ENCODE data around the gene SLC1A7. TPM values are rescaled to one million over a fixed set of nuclear protein-coding genes. Genes with fewer than 3 reads are reported as not detected.

Gene SLC1A7
- total RNA-seq, 2 donors from 2014 or later: not detected

DNA sequence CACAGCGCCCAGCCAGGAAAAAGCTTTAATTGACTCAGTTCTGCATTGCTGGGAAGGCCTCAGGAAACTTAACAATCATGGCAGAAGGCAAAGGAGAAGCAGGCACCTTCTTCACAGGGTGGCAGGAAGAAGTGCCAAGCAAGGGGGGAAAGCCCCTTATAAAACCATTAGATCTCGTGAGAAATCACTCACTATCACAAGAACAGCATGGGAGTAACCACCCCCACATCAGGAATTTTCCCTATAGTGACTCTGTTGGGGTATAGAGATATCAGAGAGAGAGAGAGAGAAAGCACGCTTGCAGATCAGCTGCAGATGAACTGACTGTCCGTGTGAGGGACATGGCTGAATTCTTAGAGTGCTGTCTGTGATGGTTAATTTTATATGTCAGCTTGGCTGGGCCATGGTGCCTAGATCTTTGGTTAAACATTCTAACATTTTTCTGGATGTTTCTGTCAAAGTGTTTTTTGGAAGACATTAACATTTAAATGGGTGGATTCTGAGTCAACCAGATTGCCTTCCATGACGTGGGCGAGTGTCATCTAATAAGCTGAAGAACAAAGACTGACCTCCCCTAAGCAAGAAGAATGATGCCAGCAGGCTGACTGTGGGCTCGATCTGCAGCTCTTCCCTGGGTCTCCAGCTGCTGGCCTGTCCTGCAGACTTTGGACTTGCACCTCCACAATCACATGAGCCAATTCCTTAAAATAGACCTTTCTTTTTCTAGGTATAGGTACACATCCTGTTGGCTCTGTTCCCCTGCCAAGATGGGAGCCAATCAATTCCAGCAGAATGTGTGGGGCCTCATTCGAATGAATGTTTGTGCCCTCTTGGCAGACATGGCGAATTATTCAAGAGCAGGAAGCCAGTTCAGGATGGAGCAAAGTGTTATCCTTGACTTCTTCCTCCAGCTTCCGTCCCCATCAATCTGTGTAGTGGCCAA, 32.8 kb upstream of the SLC1A7 start:
- no peak for ATAC-seq (replicated peaks in 1 of 2)
- Mint-ChIP-seq H3K4me1 (ENCODE audit: low read depth) (peaks cover 5% of the 10 kb centered on the region), H3K4me3 (no peak overlapping the region), H3K27ac (no peak overlapping the region), H3K9me3 (no peaks in the 10 kb centered on the region), H3K36me3 (ENCODE audit: insufficient read depth in 2 of 2) (no peaks in the 10 kb centered on the region), H3K27me3 (ENCODE audit: low read depth) (peaks cover 40% of the 10 kb centered on the region)
- no peak for DNase-seq

- peak overlapping the region; percentile 21 for H3K27ac Mint-ChIP-seq
- peaks cover 37% of the 10 kb centered on the region for H3K27me3 Mint-ChIP-seq (ENCODE audit: low read depth)
- H3K4me3 Mint-ChIP-seq: no peak overlapping the region
- DNase-seq (no peak), ATAC-seq (replicated peaks in 1 of 2) (peak in 1 of 2 donors; percentile 49)
- peaks cover 5% of the 10 kb centered on the region for H3K4me1 Mint-ChIP-seq (ENCODE audit: low read depth)
- H3K36me3 Mint-ChIP-seq (ENCODE audit: insufficient read depth in 2 of 2): no peaks in the 10 kb centered on the region
- H3K9me3 Mint-ChIP-seq: no peaks in the 10 kb centered on the region
Observed at GRCh38 chr1:53172426-53173128, 30.1 kb upstream of the SLC1A7 start.

DNA sequence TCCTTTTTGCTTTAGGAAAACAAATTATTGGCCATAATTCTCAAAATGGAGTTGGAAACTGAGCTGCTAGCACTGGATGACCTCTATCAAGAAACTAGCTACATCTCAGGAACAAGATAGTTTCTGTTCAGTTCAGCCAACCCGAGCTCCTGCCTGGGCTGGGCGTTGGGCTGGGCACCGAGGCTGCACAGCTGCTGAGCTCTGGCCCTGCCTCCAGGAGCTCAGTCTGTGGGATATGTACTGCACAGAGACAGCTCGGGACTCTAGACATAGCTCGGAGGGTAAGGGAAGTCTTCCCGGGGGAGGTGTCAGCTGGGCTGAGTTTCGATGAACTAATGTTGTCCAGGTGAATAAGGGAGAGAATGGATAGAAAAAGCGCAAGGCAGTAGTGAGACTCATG, 24.5 kb upstream of the SLC1A7 start:
- ATAC-seq (replicated peaks in 1 of 2) (no peak), DNase-seq (no peak)
- Mint-ChIP-seq H3K4me3 (no peak overlapping the region), H3K36me3 (ENCODE audit: insufficient read depth in 2 of 2) (no peaks in the 10 kb centered on the region), H3K4me1 (ENCODE audit: low read depth) (no peaks in the 10 kb centered on the region), H3K9me3 (no peaks in the 10 kb centered on the region), H3K27me3 (ENCODE audit: low read depth) (peaks cover 2% of the 10 kb centered on the region), H3K27ac (no peak overlapping the region)

GRCh38 chr1:53166366-53166765, 23.9 kb upstream of the SLC1A7 start:
- Mint-ChIP-seq H3K27me3 (ENCODE audit: low read depth) (no peaks in the 10 kb centered on the region), H3K9me3 (no peaks in the 10 kb centered on the region), H3K4me3 (no peak overlapping the region), H3K36me3 (ENCODE audit: insufficient read depth in 2 of 2) (no peaks in the 10 kb centered on the region), H3K4me1 (ENCODE audit: low read depth) (no peaks in the 10 kb centered on the region), H3K27ac (no peak overlapping the region)
- no peak for DNase-seq
- ATAC-seq (replicated peaks in 1 of 2): no peak

- DNase-seq (no peak), ATAC-seq (replicated peaks in 1 of 2) (no peak)
- no peak overlapping the region for H3K27ac Mint-ChIP-seq
- no peaks in the 10 kb centered on the region for H3K36me3 Mint-ChIP-seq (ENCODE audit: insufficient read depth in 2 of 2)
- H3K4me1 Mint-ChIP-seq (ENCODE audit: low read depth): no peaks in the 10 kb centered on the region
- no peaks in the 10 kb centered on the region for H3K9me3 Mint-ChIP-seq
- no peak overlapping the region for H3K4me3 Mint-ChIP-seq
- H3K27me3 Mint-ChIP-seq (ENCODE audit: low read depth): no peaks in the 10 kb centered on the region
Observed at GRCh38 chr1:53165408-53165961, 23.0 kb upstream of the SLC1A7 start.

- H3K27me3 Mint-ChIP-seq (ENCODE audit: low read depth): no peaks in the 10 kb centered on the region
- ATAC-seq (replicated peaks in 1 of 2) (no peak), DNase-seq (no peak)
- H3K4me3 Mint-ChIP-seq: no peak overlapping the region
- H3K36me3 Mint-ChIP-seq (ENCODE audit: insufficient read depth in 2 of 2): no peaks in the 10 kb centered on the region
- no peaks in the 10 kb centered on the region for H3K9me3 Mint-ChIP-seq
- H3K4me1 Mint-ChIP-seq (ENCODE audit: low read depth): no peaks in the 10 kb centered on the region
- no peak overlapping the region for H3K27ac Mint-ChIP-seq
Observed at GRCh38 chr1:53163291-53163768, 20.9 kb upstream of the SLC1A7 start.

DNA sequence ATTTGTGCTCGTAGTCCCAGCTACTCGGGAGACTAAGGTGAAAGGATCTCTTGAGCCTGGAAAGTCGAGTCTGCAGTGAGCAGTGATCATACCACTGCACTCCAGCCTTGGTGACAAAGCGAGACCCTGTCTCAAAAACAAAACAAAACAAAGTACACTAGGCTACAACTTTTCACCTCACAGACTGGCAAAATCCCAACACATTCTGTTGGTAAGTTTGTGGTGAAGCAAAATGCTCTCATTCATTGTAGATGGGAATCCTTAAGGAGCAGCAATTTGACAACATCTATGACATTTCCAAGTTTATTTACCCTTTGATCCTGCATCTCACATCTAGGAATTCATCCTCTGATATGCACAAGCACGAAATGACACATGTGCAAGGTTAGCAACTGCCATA, 20.2 kb upstream of the SLC1A7 start:
- H3K4me1 Mint-ChIP-seq (ENCODE audit: low read depth): no peaks in the 10 kb centered on the region
- DNase-seq (no peak), ATAC-seq (replicated peaks in 1 of 2) (no peak)
- H3K27me3 Mint-ChIP-seq (ENCODE audit: low read depth): no peaks in the 10 kb centered on the region
- H3K4me3 Mint-ChIP-seq: no peak overlapping the region
- H3K27ac Mint-ChIP-seq: no peak overlapping the region
- H3K36me3 Mint-ChIP-seq (ENCODE audit: insufficient read depth in 2 of 2): no peaks in the 10 kb centered on the region
- no peaks in the 10 kb centered on the region for H3K9me3 Mint-ChIP-seq

GRCh38 chr1:53160924-53161378, 18.5 kb upstream of the SLC1A7 start:
- Mint-ChIP-seq H3K4me1 (ENCODE audit: low read depth) (no peaks in the 10 kb centered on the region), H3K27ac (no peak overlapping the region), H3K9me3 (no peaks in the 10 kb centered on the region), H3K36me3 (ENCODE audit: insufficient read depth in 2 of 2) (no peaks in the 10 kb centered on the region), H3K4me3 (no peak overlapping the region), H3K27me3 (ENCODE audit: low read depth) (no peaks in the 10 kb centered on the region)
- ATAC-seq (replicated peaks in 1 of 2) (no peak), DNase-seq (no peak)

GRCh38 chr1:53158900-53159299, 16.5 kb upstream of the SLC1A7 start:
- ATAC-seq (replicated peaks in 1 of 2): no peak
- H3K4me1 Mint-ChIP-seq (ENCODE audit: low read depth): no peaks in the 10 kb centered on the region
- no peak overlapping the region for H3K4me3 Mint-ChIP-seq
- H3K36me3 Mint-ChIP-seq (ENCODE audit: insufficient read depth in 2 of 2): no peaks in the 10 kb centered on the region
- no peak for DNase-seq
- no peak overlapping the region for H3K27ac Mint-ChIP-seq
- no peaks in the 10 kb centered on the region for H3K27me3 Mint-ChIP-seq (ENCODE audit: low read depth)
- H3K9me3 Mint-ChIP-seq: no peaks in the 10 kb centered on the region

DNA sequence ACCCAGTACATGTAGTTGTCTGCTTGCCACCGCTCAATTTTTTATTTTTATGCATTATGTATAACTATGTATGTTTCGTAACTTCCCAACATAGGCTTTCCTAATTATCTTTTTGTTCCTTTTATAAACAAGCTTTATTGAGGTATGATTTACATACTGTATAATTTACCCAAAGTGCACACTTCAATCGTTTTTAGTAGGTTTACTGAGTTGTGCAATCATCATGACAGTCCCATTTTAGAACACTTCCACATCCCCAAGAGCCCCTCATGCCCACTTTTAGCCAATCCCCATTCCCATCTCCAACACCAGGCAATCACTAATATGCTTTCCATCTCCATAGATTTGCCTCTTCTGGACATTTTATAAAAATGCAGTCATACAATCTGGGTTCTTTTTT, 14.3 kb upstream of the SLC1A7 start:
- Mint-ChIP-seq H3K27ac (no peak overlapping the region), H3K4me1 (ENCODE audit: low read depth) (no peaks in the 10 kb centered on the region), H3K36me3 (ENCODE audit: insufficient read depth in 2 of 2) (no peaks in the 10 kb centered on the region), H3K9me3 (no peaks in the 10 kb centered on the region), H3K27me3 (ENCODE audit: low read depth) (no peaks in the 10 kb centered on the region), H3K4me3 (no peak overlapping the region)
- DNase-seq: no peak
- no peak for ATAC-seq (replicated peaks in 1 of 2)

DNA sequence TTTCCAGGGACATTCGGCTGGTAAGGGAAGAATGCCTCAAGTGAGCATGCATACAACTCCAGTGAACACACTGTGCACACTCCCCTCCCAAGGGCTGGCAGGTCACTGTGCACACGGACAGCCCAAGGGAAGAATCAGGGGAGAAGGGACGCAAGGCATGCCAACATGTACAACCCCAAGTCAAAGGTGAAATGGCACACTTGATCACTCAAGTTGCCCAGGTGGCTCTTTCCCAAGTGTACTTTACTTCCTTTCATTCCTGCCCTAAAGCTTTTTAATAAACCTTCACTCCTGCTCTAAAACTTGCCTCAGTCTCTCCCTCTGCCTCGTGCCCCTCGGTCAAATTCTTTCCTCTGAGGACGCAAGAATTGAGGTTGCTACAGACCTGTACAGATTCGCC, 13.5 kb upstream of the SLC1A7 start:
- DNase-seq (no peak), ATAC-seq (replicated peaks in 1 of 2) (no peak)
- no peak overlapping the region for H3K4me3 Mint-ChIP-seq
- H3K27ac Mint-ChIP-seq: no peak overlapping the region
- H3K4me1 Mint-ChIP-seq (ENCODE audit: low read depth): no peaks in the 10 kb centered on the region
- H3K36me3 Mint-ChIP-seq (ENCODE audit: insufficient read depth in 2 of 2): no peaks in the 10 kb centered on the region
- no peaks in the 10 kb centered on the region for H3K27me3 Mint-ChIP-seq (ENCODE audit: low read depth)
- H3K9me3 Mint-ChIP-seq: no peaks in the 10 kb centered on the region

DNA sequence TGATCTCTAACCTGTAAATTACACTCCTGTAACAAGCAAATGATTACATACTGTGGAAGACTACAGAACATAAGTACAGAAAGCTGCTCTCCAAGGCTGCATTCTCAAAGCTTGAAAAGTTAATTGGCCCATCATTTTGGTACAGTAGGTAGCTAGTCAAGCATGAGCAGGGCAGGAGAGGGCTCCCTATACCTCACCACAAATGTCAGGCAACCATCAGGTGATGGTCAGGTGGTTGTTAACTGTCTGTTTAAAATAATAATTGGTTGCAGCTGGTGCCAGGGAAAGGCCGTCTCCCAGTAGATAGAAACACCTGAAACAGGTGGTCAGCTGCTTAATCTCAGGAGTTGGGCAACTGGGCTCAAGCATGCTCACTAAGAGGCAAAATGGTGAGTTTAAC, 13.1 kb upstream of the SLC1A7 start:
- no peaks in the 10 kb centered on the region for H3K9me3 Mint-ChIP-seq
- DNase-seq (no peak), ATAC-seq (replicated peaks in 1 of 2) (no peak)
- H3K27ac Mint-ChIP-seq: no peak overlapping the region
- H3K27me3 Mint-ChIP-seq (ENCODE audit: low read depth): no peaks in the 10 kb centered on the region
- no peaks in the 10 kb centered on the region for H3K4me1 Mint-ChIP-seq (ENCODE audit: low read depth)
- H3K4me3 Mint-ChIP-seq: no peak overlapping the region
- H3K36me3 Mint-ChIP-seq (ENCODE audit: insufficient read depth in 2 of 2): no peaks in the 10 kb centered on the region

DNA sequence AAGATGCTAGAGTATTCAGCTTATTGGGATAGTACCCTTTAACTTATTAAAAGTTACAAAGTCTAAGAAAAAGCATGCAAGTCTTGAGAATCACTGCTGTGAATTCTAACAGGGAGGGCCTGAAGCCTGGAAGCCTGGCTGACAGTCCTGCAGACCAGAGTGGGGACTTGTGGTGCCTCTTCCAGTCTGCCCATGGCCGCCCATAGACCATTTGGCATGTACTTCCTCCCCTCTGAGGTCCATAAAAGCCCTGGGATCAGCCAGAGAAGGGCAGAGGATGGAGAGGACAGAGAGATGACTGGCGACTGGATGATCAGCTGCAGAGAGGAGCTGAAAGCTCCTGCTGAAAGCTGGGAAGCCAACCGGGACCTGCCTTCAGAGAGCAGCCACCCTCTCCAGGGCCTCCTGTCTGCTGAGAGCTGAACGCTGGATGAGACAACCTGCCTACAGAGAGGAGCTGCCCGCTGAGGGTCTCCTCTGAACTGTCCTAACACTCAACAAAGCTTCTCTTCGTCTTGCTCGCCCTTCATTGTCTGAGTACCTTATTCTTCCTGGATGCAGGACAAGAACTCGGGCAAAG, 12.5 kb upstream of the SLC1A7 start:
- Mint-ChIP-seq H3K4me3 (no peak overlapping the region), H3K36me3 (ENCODE audit: insufficient read depth in 2 of 2) (no peaks in the 10 kb centered on the region), H3K27ac (no peak overlapping the region), H3K9me3 (no peaks in the 10 kb centered on the region), H3K4me1 (ENCODE audit: low read depth) (no peaks in the 10 kb centered on the region), H3K27me3 (ENCODE audit: low read depth) (no peaks in the 10 kb centered on the region)
- DNase-seq: no peak
- ATAC-seq (replicated peaks in 1 of 2): no peak

Measured in activated T-cell treated with anti-CD3 and anti-CD28 coated beads, Interleukin-2, amount 50 U/mL, for 72 hours (primary cell).